OCI-LY7 (cell line): Measurements from ENCODE around the gene MSRB2. TPM values are rescaled to one million over a fixed set of nuclear protein-coding genes. Genes with fewer than 3 reads are reported as not detected.

ENCODE experiments used
- BruUV-seq: library from RNA; stranded (reverse); fragments of 400-500 nt; replicated peaks from 2 replicates; lab custom pipeline; 2021; lab: Mats Ljungman, UMichigan
- CTCF ChIA-PET: fragments of 300-600 bp; sonication (Branson Sonifier 250); formaldehyde crosslinking; loops from one replicate; lab custom pipeline; 2022; ENCODE audit warnings: antibody characterized with exemption; ENCODE audit not compliant: unreplicated experiment; lab: Charles Lee
- POLR2A ChIA-PET: fragments of 300-600 bp; sonication (Branson Sonifier 250); formaldehyde crosslinking; loops from one replicate; lab custom pipeline; 2022; ENCODE audit warnings: antibody characterized with exemption; lab: Charles Lee
- DNase-seq: peaks from one replicate; pipeline ENCODE4 v3.0.0-alpha.2; 2015; ENCODE audit warnings: low spot score
- H2AFZ ChIP-seq: fragments of 200-600 bp; sonication (generic), shearing (Covaris generic); 2 replicates; pipeline ENCODE4 v1.6.1; 2014; ENCODE audit warnings: mild to moderate bottlenecking, antibody characterized with exemption, low read length, moderate library complexity
- H3K27ac ChIP-seq: fragments of 200-600 bp; sonication (generic); 2 replicates; pipeline ENCODE4 v1.5.1; 2014; ENCODE audit warnings: mixed run types, low read depth, mild to moderate bottlenecking, moderate library complexity, low read length, inconsistent platforms; ENCODE audit not compliant: poor library complexity, severe bottlenecking
- H3K36me3 ChIP-seq: fragments of 200-600 bp; sonication (generic); 2 replicates; pipeline ENCODE4 v1.6.1; 2014; ENCODE audit warnings: mild to moderate bottlenecking, antibody characterized with exemption, low read length, moderate library complexity, mixed read lengths; ENCODE audit not compliant: insufficient read depth
- H3K4me1 ChIP-seq: fragments of 200-600 bp; sonication (generic); 2 replicates; pipeline ENCODE4 v1.5.1; 2014; ENCODE audit warnings: mild to moderate bottlenecking, low read length; ENCODE audit not compliant: insufficient read depth, poor library complexity, severe bottlenecking
- H3K4me2 ChIP-seq: fragments of 200-600 bp; sonication (generic); 2 replicates; pipeline ENCODE4 v1.6.1; 2014; ENCODE audit warnings: mild to moderate bottlenecking, low read length
- H3K4me3 ChIP-seq: fragments of 200-600 bp; sonication (generic); 2 replicates; pipeline ENCODE4 v1.5.1; 2014; ENCODE audit warnings: mild to moderate bottlenecking, low read depth, low read length; ENCODE audit not compliant: poor library complexity, severe bottlenecking
- H3K79me2 ChIP-seq: fragments of 200-600 bp; sonication (generic); 2 replicates; pipeline ENCODE4 v1.6.1; 2016; ENCODE audit warnings: low read depth, mild to moderate bottlenecking, low read length, moderate library complexity, mixed read lengths; ENCODE audit not compliant: insufficient read depth
- H3K9me2 ChIP-seq: fragments of 200-600 bp; sonication (generic); 2 replicates; pipeline ENCODE4 v1.6.1; 2016; ENCODE audit warnings: mild to moderate bottlenecking, low read length, mixed read lengths; ENCODE audit not compliant: insufficient read depth
- H3K9me3 ChIP-seq: fragments of 200-600 bp; sonication (generic); 2 replicates; pipeline ENCODE4 v1.6.1; 2014; ENCODE audit warnings: mild to moderate bottlenecking, mixed run types, low read length, mixed read lengths
- H4K20me1 ChIP-seq: fragments of 200-600 bp; sonication (generic); 2 replicates; pipeline ENCODE4 v1.6.1; 2014; ENCODE audit warnings: mild to moderate bottlenecking, antibody characterized with exemption, low read length, moderate library complexity, mixed read lengths; ENCODE audit not compliant: insufficient read depth
- EZH2phosphoT487 ChIP-seq: fragments of 200-600 bp; sonication (generic); IDR thresholded peaks from 2 replicates; pipeline ENCODE4 v1.6.1; 2018; ENCODE audit warnings: low read depth, borderline replicate concordance, mild to moderate bottlenecking, mixed run types, antibody characterized with exemption, low read length, moderate library complexity, mixed read lengths
- intact Hi-C: fragments of 100-400 bp; cut with micrococcal nuclease; formaldehyde crosslinking; loops from one replicate; pipeline ENCODE4 v1.10.0; 2022; ENCODE audit not compliant: unreplicated experiment
- total RNA-seq, 2 experiments: library from RNA; depleted of rRNA in 1 of 2; stranded (reverse); fragments of >200 nt in 1 of 2; shearing (Covaris generic) in 1 of 2; gene quantifications; 2 replicates each; pipeline ENCODE4 v1.2.3, GENCODE V29; 2014 to 2022
- TF ChIP-seq, protein P1 (sequence below): fragments of 200-600 bp; sonication (generic); conservative IDR thresholded peaks from 2 replicates; pipeline ENCODE4 v1.5.1; 2014; ENCODE audit warnings: mild to moderate bottlenecking, antibody characterized with exemption, low read length, moderate library complexity, mixed read lengths

The MSRB2 gene
- total RNA-seq, 2 experiments from 2014 or later = 8.1 to 17.6 TPM

DNA sequence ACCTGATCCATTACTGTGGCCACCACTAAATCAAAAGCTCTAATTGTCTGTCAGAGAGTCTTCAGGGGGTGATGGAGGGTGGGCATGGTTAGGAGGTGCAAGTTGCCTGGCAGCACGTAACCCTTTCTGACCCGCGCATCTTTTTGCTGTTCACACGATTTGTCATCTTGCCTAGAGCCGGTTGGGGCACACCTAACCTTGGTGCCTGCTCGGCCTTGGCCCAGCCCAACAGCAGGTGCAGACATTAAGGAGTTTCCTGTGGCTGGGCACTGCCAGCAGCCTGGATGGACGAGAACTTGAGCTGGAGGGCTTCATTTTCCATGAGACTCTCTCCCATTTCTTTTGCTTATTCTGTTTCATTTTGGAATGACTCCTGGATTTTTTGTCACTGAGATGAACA, 55.7 kb downstream of the MSRB2 start:
- no peak for TF ChIP-seq EZH2phosphoT487
- TF ChIP-seq, protein P1, sequence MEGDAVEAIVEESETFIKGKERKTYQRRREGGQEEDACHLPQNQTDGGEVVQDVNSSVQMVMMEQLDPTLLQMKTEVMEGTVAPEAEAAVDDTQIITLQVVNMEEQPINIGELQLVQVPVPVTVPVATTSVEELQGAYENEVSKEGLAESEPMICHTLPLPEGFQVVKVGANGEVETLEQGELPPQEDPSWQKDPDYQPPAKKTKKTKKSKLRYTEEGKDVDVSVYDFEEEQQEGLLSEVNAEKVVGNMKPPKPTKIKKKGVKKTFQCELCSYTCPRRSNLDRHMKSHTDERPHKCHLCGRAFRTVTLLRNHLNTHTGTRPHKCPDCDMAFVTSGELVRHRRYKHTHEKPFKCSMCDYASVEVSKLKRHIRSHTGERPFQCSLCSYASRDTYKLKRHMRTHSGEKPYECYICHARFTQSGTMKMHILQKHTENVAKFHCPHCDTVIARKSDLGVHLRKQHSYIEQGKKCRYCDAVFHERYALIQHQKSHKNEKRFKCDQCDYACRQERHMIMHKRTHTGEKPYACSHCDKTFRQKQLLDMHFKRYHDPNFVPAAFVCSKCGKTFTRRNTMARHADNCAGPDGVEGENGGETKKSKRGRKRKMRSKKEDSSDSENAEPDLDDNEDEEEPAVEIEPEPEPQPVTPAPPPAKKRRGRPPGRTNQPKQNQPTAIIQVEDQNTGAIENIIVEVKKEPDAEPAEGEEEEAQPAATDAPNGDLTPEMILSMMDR = no peak
- no peak overlapping the region for H3K4me2 ChIP-seq
- ChIA-PET POLR2A (interaction anchor here (0.5 kb wide), 1 partner anchor 162 kb away, joined by 4 read pairs; no protein-coding TSS in a partner anchor), CTCF (no interaction called here)
- H3K4me1 ChIP-seq = no peaks in the 10 kb centered on the region
- intact Hi-C loops = no loop called here
- H3K27ac ChIP-seq = no peak overlapping the region
- no peak overlapping the region for H3K4me3 ChIP-seq
- H3K9me3 ChIP-seq = no peaks in the 10 kb centered on the region
- DNase-seq = no peak
- H3K79me2 ChIP-seq = no peaks in the 10 kb centered on the region
- no peaks in the 10 kb centered on the region for H3K9me2 ChIP-seq
- no TSS peak for BruUV-seq
- no peaks in the 10 kb centered on the region for H3K36me3 ChIP-seq
- no peaks in the 10 kb centered on the region for H4K20me1 ChIP-seq
- H2AFZ ChIP-seq = no peak overlapping the region

GRCh38 chr10:23155169-23155568, 59.8 kb downstream of the MSRB2 start:
- Histone ChIP-seq H3K4me1 (no peaks in the 10 kb centered on the region), H3K36me3 (no peaks in the 10 kb centered on the region), H3K4me2 (no peak overlapping the region), H2AFZ (no peak overlapping the region), H3K9me2 (no peaks in the 10 kb centered on the region), H3K79me2 (no peaks in the 10 kb centered on the region), H3K4me3 (no peak overlapping the region), H3K27ac (no peak overlapping the region), H4K20me1 (no peaks in the 10 kb centered on the region), H3K9me3 (no peaks in the 10 kb centered on the region)
- POLR2A ChIA-PET = no interaction called here
- BruUV-seq = no TSS peak
- DNase-seq = no peak
- CTCF ChIA-PET = no interaction called here
- TF ChIP-seq EZH2phosphoT487 = no peak
- TF ChIP-seq, protein P1 = no peak
- intact Hi-C loops = loop anchor here (5.0 kb wide), 1 partner anchor 372 kb away; no protein-coding TSS in a partner anchor

DNA sequence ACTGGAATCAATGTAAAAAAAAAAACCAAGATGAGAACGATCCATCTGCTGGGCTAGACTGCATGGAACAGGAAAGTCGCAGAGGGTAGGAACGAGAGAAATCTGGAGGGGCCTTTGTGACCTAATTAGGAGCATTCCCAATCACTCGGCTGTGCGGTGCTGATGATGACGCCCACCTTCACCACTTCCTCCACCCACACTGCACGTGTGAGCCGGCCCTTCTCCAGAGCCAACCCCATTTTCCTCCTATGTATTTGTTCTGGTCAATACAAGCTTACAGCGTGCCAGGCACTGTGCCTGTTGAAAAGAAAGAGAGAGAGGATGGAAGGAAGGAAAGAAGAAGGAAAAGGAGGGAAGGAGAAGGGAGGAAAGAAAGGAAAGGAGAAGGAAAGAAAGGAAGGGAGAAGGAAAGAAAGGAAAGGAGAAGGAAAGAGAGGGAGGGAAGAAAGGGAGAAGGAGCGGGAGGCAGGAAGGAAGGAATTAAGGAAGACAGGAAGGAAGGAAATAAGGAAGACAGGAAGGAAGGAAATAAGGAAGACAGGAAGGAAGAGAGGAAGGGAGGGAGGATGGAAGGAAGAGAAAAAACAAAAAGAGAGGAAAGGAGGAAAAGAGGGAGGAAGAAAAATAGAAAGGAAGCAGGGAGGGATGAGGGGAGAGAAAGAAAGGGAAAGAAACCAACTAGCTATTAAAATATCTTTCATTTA, 61.2 kb downstream of the MSRB2 start:
- ChIA-PET POLR2A (no interaction called here), CTCF (no interaction called here)
- intact Hi-C loops = loop anchor here (5.0 kb wide), 1 partner anchor 371 kb away; no protein-coding TSS in a partner anchor
- no peak for DNase-seq
- no peaks in the 10 kb centered on the region for H3K9me2 ChIP-seq
- no peak overlapping the region for H3K27ac ChIP-seq
- BruUV-seq = no TSS peak
- no peaks in the 10 kb centered on the region for H3K36me3 ChIP-seq
- no peaks in the 10 kb centered on the region for H4K20me1 ChIP-seq
- no peaks in the 10 kb centered on the region for H3K79me2 ChIP-seq
- H3K4me2 ChIP-seq = no peak overlapping the region
- TF ChIP-seq EZH2phosphoT487 = no peak
- TF ChIP-seq, protein P1 = no peak
- H2AFZ ChIP-seq = no peak overlapping the region
- H3K4me3 ChIP-seq = no peak overlapping the region
- no peaks in the 10 kb centered on the region for H3K9me3 ChIP-seq
- no peaks in the 10 kb centered on the region for H3K4me1 ChIP-seq
